HL-60/S4 treated with phorbol 12-myristate 13-acetate at 8.2 ng/mL for 4 days and 3 days (cell line): ENCODE data around the gene SRSF12.
"Not testable (repeated sequence)": the region's sequence is repeated elsewhere in the genome, so short reads cannot be mapped to it uniquely, and the experiment has no call there.

Source experiments
- in situ Hi-C: fragments of 300-500 bp; cut with MboI; formaldehyde crosslinking; loops from 2 replicates; pipeline ENCODE4 v1.15.0; 2022; ENCODE audit warnings: low sequenced_read_pairs

Gene SRSF12

GRCh38 chr6:89073840-89074239, 44.0 kb downstream of the SRSF12 start:
- in situ Hi-C loops, result no loop called here

GRCh38 chr6:89073014-89073620, 44.8 kb downstream of the SRSF12 start:
- in situ Hi-C loops, result no loop called here

GRCh38 chr6:89071036-89071435, 46.8 kb downstream of the SRSF12 start:
- in situ Hi-C loops, result no loop called here

GRCh38 chr6:89069536-89070163, 48.2 kb downstream of the SRSF12 start:
- in situ Hi-C loops, result no loop called here

DNA sequence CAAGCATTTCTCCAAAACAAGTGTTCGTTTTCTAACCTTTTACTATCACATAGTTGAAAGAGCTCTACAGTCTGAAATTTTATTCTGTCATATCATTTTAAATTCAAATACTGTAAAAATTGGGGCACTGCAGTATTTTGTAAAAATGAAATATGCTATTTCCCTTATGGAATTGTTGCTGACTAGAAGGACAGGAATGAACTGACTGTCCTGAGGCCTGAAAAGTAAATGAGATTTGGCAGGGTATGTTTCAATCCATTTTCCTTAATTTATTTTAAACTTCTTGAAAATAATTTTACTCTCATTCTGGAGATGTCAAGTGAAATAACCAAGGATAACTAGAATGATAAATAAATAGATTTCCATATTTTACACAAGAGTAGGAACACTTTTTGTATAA, 49.2 kb downstream of the SRSF12 start:
- in situ Hi-C loops, result no loop called here

DNA sequence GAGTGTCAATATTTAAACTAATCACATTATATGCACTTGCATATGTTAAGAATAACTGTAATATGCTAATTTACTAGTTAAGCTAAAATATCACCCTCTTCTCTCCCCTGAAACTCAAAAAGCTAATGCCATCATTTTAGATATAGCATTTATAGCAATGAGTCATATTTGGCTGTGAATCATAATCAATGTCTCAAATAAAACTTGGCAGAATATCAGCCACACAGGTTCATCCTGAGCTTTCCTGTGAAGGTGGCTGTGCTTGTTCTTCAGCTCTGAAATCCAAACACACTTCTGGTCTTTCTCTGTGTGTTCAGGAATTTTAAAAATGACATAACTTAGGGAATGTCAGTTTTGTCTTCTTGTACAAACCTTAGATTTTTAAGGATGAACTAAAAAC, 50.1 kb downstream of the SRSF12 start:
- in situ Hi-C loops, result no loop called here

- in situ Hi-C loops, result no loop called here
Observed at GRCh38 chr6:89066940-89067646, 50.8 kb downstream of the SRSF12 start.

GRCh38 chr6:89066121-89066520, 51.8 kb downstream of the SRSF12 start:
- in situ Hi-C loops, result not testable (repeated sequence)

- in situ Hi-C loops, result not testable (repeated sequence)
Observed at GRCh38 chr6:89064931-89065330, 52.9 kb downstream of the SRSF12 start.

GRCh38 chr6:89063881-89064280, 54.0 kb downstream of the SRSF12 start:
- in situ Hi-C loops, result no loop called here

DNA sequence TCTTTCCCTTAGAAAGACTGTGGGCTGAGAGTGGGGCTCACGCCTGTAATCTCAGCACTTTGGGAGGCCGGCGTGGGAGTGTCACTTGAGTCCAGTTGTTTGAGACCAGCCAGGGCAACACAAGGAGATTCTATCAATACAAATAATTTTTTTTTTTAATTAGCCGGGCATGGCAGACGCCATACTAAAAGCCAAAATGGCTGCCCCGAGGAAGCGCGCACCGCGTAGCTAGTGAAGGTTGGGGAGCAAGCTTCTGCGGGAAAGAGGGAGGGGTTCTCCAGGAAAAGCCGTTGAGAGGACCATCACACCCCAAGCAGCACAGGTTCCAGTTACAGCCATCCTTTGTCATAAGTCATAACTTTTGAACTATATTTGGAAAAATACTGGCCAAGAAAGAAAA, 58.6 kb downstream of the SRSF12 start:
- in situ Hi-C loops, result no loop called here

DNA sequence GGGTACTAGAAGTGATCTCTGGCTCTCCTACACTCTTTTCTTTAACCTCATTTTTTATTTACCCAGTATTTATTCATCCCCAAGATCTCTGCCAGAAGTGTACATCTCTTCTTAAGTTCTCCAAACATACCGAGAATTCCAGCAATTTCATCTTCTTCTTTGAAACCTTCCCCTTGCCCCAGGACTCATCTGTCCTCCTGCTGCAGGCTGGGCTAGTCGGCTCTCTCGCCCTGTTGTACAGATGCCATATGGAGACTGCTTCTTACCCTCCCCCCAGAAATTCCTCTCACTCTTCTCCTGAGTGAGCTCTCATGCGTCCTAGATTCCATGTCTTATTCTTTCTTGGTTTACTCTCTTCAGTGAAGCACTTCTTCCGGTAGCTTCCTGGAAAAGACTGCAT, 59.2 kb downstream of the SRSF12 start:
- in situ Hi-C loops, result no loop called here

DNA sequence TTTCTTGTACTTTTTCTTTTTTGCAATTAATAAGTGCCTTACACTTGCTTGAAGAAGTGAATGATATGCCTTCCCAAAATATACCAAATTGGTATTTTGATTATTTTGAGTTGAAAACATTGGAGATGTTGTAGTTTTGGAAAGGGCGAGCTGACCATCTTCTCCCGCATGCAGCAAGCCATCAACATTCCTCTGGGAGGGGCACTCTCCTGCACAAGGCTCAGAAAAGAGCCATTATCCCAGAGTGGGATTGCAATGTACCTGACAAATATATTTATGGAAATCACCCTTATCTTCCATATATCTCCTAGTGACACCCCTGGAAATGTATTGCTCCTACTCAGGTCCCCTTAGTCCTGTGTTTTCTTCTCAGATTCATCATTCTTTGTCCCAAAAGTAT, 60.1 kb downstream of the SRSF12 start:
- in situ Hi-C loops, result no loop called here

DNA sequence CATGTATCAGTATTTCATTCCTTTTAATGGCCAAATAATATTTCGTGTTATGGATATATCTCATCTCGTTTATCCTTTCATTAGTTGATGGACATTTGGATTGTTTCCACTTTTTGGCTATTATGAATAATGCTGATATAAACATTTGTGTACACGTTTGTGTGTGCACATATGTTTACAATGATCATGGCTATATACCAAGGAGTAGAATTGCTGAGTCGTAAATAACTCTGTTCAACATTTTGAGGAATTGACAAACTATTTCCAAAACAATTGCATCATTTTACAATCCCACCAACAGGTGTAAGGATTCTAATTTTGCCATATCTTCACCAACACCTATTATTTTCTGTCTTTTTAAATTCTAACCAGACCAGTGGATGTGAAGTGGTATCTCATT, 63.7 kb downstream of the SRSF12 start:
- in situ Hi-C loops, result no loop called here

GRCh38 chr6:89051676-89052075, 66.2 kb downstream of the SRSF12 start:
- in situ Hi-C loops, result no loop called here

DNA sequence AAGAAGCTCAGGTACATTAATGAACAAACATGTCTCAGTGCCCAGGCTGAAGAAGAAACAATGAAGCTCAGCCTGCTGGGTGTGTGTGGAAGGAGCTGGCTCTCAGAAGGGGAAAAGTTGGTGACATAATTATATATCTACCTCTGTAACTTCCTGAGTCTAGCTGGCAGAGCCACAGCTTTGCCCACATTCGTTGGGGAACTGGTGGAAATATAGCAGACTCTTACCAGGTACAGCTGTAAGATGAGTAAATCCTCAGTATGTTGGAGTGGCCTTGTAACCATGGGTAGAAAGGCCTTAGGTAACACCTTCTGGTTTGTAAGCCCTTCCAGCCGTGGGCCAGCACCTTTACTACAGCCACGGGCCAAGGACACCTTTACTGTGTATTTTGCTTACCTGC, 67.2 kb downstream of the SRSF12 start:
- in situ Hi-C loops, result no loop called here

- in situ Hi-C loops, result no loop called here
Observed at GRCh38 chr6:89050155-89050554, 67.7 kb downstream of the SRSF12 start.

GRCh38 chr6:89048985-89049384, 68.9 kb downstream of the SRSF12 start:
- in situ Hi-C loops, result no loop called here

DNA sequence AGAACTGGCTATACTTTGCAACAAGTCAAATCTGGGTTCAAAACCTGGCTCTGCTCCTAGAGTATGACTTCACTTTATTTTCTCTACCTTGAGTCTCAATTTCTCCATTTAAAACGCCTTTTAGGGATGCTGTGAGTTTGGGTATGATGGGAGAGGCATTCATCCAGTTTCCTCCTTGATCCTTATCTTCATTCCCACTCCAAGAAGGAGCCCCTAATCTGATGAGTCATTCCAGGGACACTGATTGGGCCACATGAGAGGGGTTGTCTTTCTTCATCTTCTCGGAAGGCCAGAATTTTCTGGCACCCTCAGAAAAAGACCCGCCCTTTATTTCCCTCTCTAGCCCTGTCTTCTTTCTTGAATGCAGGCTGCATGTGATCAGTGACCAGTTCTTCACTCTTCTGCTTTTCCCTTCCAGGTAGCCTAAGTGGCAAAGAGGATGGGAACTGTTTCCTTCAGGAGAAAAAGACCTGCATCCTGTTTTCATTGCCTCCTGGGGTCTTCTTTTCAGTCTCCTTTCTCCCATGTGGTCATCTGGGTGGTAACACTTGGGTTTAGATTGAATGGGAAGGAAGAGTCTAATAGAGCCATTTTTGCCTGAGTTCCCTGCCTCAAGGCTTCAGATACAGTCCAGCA, 69.5 kb downstream of the SRSF12 start:
- in situ Hi-C loops, result no loop called here

- in situ Hi-C loops, result no loop called here
Observed at GRCh38 chr6:89047473-89047872, 70.4 kb downstream of the SRSF12 start.
